HAP-1 (cell line): ENCODE data around the gene ZBTB17.

Source experiments
- DNase-seq, 2 experiments: peaks; one replicate each; pipeline ENCODE4 v3.0.0-alpha.2; 2016 to 2020; ENCODE audit warnings: low spot score in 2 of 2
- H3K27me3 ChIP-seq: fragments of 250-450 bp; sonication (Bioruptor Pico); 2 replicates; pipeline ENCODE4 v1.5.1; 2020; ENCODE audit warnings: low read depth, mild to moderate bottlenecking, moderate library complexity
- H3K36me3 ChIP-seq: fragments of 250-450 bp; sonication (Bioruptor Pico); replicated peaks from 2 replicates; pipeline ENCODE4 v1.5.1; 2020; ENCODE audit warnings: mild to moderate bottlenecking
- H3K4me1 ChIP-seq: fragments of 250-450 bp; sonication (Bioruptor Pico); 2 replicates; pipeline ENCODE4 v1.5.1; 2020; ENCODE audit warnings: mild to moderate bottlenecking
- H3K4me3 ChIP-seq: fragments of 250-450 bp; sonication (Bioruptor Pico); 2 replicates; pipeline ENCODE4 v1.5.1; 2020; ENCODE audit warnings: mild to moderate bottlenecking, moderate library complexity
- H3K9me3 ChIP-seq: fragments of 250-450 bp; sonication (Bioruptor Pico); 2 replicates; pipeline ENCODE4 v1.5.1; 2020; ENCODE audit warnings: mild to moderate bottlenecking, moderate library complexity
- in situ Hi-C: fragments of 300-500 bp; cut with MboI; formaldehyde crosslinking; loops from 3 replicates; pipeline ENCODE4 v1.14.3; 2020; ENCODE audit warnings: low sequenced_read_pairs, inconsistent platforms, mixed read lengths

The ZBTB17 gene

DNA sequence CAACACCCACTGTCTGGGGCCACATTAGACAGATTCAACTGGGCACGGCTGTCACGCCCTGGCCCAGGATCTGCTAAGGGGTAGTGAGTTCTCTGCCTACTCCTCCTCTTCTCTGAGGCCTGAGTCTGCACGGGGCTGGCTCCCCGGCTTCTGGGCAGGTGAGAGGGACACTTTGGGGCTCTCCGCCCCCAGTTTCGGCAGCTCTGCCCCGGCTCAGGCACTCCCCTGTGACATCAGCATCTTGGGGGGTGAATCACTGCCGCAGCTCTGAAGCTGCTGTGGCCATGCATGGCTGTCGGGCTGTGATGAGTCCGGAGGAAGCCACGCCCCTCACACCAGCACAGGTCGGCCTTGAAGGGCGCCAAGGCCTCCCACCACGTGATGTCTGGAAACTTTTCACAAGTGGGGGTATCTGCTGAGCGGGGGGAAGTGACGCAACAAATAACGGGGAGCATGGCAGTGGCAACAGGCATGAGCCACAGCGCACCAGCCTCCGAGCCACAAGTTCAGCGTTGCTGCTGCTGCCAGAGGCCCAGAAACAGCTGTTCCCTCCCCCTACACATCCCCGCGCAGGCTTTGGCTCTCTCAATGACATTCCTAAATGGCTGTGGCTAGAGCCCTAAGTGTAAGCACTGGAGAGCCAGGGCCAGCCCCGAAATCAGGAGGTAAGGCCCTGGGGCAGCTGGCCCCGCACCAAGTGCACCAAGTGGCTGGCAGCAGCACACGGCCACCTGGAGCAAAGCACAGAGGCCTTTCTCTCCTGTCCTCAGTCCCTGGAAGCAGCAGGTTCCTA, 26.3 kb downstream of the ZBTB17 start:
- Histone ChIP-seq H3K4me3 (no peak overlapping the region), H3K36me3 (peaks cover 19% of the 10 kb centered on the region), H3K27me3 (no peaks in the 10 kb centered on the region), H3K9me3 (no peaks in the 10 kb centered on the region), H3K4me1 (peaks cover 5% of the 10 kb centered on the region)
- DNase-seq, result no peak
- in situ Hi-C loops, result no loop called here

DNA sequence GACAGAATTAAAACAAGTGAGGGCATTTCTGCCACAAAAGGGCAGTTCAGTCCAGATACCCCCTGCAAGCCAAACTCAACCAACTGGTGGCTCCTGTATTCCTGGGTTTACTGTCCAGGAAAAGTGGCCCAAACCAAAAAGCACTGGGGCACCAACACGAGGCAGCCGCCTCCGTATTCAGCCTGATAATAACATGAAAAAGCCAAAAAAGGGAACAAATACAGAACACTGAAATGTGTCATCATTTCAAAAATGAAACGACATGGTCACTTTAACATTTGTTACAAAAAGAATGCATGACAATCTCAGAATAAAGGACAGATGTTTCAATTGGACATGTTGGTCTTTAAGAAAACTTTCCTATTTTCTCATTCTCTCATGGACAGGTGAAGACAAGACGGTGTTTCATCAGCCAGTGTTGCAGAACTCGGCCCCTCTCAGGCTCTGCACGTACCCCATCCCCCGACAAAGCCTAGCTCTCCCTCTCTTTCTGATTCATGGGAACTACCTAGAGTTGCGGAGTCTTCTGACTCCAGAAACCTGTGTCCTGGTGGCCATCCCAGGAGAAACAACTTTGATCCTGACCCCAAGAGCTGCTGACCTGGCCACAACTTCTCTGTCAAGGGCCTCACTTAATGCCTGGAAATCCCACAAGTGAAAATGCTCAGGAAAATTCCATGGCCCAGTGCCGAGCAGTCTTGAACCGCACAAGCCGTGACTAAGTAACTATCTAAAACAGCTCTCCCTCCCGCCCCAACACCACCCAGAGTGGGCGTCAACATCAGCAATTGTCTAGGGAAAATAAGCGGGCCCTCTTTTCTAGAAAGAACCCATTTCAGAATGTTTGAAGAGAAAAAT, 27.1 kb downstream of the ZBTB17 start:
- no peak for DNase-seq
- in situ Hi-C loops, result no loop called here
- Histone ChIP-seq H3K27me3 (no peaks in the 10 kb centered on the region), H3K9me3 (no peaks in the 10 kb centered on the region), H3K36me3 (peaks cover 25% of the 10 kb centered on the region), H3K4me3 (no peak overlapping the region), H3K4me1 (peaks cover 1% of the 10 kb centered on the region)

DNA sequence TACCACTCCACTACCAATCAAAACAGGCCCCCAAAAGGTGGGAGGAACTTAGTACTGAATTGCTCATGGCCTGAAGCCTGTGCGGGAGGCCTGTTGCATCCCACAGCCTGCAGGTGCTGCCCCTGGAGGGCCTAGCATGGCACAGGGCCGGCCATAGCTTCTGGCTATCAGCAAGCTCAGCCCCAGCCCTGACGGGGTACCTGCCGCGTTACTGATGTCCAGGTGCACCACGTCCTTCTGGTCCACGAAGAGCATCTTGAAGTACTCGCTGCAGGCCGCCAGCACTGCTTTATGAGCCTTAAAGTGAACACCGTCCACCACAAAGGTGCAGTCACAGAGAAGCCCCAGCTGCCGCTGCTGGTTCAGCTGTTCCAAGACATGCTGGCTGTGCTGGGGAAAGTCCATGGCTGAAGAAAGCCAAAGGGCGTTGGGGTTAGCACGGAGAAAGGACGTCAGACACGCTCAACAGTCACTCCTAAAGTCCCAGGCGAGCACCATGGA, 27.8 kb downstream of the ZBTB17 start:
- no peak for DNase-seq
- Histone ChIP-seq H3K36me3 (peaks cover 31% of the 10 kb centered on the region), H3K9me3 (no peaks in the 10 kb centered on the region), H3K27me3 (no peaks in the 10 kb centered on the region), H3K4me3 (no peak overlapping the region), H3K4me1 (no peaks in the 10 kb centered on the region)
- in situ Hi-C loops, result no loop called here

DNA sequence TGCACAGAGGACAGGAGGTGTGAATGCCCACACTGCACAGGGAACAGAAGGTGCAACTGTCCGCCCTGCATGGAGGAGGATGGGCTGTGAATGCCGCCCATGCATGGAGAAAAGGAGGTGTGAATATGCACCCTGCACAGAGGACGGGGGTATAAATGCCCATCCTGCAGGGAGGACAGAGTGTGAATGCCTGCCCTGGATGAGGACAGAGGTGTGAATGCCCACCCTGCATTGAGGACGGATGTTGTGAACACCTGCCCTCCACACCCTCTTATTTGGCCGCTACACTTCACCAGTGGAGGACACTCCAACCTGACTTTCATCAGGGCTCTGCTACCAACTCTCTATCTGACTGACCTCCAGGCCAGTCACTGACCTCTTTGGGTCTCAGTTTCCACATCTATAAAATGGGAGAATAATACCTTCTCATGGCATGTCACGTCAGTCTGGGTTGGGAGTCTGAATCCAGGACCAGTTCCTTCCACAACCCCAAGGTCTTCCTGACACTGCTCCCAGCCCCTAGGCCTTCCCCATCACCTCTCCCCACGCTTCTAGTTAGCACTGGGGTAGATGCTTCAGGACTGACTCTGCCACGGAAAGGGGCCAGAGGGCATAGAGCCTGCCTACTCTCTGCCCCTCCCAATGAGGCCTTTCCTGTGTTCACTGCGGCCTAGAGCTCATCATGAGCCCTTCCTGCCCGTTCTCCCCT, 28.4 kb downstream of the ZBTB17 start:
- DNase-seq, result no peak
- H3K9me3 ChIP-seq, result no peaks in the 10 kb centered on the region
- H3K36me3 ChIP-seq, result peaks cover 37% of the 10 kb centered on the region
- no peak overlapping the region for H3K4me3 ChIP-seq
- H3K27me3 ChIP-seq, result no peaks in the 10 kb centered on the region
- H3K4me1 ChIP-seq, result no peaks in the 10 kb centered on the region
- in situ Hi-C loops, result no loop called here

DNA sequence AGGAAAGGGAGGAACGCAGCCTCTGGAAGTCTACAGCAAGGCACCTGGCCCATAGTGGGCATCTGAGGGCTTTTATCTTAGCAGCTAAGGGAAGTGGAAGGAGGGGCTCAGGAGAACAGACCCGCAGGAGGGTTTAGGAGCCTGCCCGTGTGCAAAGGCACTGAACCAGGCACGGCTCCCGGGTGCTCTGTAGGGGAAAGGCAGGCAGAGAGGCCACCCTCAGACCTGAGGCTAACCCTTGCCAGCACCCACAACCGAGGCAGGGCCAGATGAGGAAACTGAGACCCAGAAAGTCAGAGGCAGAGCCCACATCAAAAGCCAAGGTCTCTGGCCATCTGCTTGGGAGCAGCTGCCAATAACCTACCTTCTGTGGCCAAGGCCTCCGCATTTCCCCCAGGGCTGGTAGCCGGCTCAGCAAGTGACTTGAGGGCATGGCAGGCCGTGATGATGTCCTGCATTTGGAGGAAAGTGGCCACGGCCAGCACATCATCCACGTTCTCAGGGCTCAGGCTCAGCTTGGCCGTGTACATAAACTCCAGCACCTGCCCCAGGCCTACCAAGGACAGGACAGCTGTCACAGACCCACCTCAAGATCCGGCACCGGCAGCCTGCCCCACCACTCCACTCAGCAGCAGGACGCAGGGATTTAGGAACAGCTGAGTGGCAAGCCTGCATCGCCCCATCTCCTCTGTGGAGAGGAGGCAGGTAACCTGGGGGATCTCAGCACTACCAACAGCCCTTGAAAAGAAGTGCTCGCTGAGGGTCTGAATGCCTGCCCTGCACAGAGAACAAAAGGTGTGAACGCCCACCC, 29.1 kb downstream of the ZBTB17 start:
- Histone ChIP-seq H3K4me3 (no peak overlapping the region), H3K36me3 (peaks cover 43% of the 10 kb centered on the region), H3K4me1 (no peaks in the 10 kb centered on the region), H3K27me3 (no peaks in the 10 kb centered on the region), H3K9me3 (no peaks in the 10 kb centered on the region)
- no peak for DNase-seq
- in situ Hi-C loops, result no loop called here

DNA sequence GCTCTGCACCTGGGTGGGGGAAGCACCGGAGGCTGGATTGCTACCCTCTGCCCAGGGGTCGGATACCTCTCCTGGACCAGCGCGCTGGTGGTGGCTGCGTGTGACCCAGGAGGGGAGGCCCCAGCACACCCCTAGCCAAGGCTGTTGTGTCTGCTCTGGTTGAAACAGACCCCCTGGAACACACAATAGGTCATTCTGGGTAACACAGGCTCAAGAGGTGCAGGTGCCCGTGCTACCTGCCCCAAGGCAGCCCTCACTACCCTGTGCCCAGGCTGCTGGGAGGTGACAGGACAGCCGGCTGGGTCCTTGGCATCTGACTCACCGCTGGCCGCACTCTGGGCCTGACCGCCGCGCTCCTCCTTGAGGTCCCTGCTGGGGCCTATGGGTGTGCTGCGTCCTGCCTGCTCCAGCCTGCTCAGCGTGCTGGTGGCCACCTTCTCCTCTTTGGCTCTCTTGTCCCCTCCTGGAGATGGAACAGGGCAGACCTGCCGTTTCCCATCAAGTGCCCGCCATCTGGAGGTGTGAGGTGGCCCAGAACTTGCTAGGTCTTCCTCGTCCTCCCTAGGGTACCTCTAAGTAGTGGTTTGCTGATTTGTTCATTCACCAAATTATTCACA, 30.0 kb downstream of the ZBTB17 start:
- Histone ChIP-seq H3K4me3 (no peak overlapping the region), H3K27me3 (no peaks in the 10 kb centered on the region), H3K4me1 (no peaks in the 10 kb centered on the region), H3K9me3 (no peaks in the 10 kb centered on the region), H3K36me3 (peaks cover 50% of the 10 kb centered on the region)
- no peak for DNase-seq
- in situ Hi-C loops, result no loop called here

DNA sequence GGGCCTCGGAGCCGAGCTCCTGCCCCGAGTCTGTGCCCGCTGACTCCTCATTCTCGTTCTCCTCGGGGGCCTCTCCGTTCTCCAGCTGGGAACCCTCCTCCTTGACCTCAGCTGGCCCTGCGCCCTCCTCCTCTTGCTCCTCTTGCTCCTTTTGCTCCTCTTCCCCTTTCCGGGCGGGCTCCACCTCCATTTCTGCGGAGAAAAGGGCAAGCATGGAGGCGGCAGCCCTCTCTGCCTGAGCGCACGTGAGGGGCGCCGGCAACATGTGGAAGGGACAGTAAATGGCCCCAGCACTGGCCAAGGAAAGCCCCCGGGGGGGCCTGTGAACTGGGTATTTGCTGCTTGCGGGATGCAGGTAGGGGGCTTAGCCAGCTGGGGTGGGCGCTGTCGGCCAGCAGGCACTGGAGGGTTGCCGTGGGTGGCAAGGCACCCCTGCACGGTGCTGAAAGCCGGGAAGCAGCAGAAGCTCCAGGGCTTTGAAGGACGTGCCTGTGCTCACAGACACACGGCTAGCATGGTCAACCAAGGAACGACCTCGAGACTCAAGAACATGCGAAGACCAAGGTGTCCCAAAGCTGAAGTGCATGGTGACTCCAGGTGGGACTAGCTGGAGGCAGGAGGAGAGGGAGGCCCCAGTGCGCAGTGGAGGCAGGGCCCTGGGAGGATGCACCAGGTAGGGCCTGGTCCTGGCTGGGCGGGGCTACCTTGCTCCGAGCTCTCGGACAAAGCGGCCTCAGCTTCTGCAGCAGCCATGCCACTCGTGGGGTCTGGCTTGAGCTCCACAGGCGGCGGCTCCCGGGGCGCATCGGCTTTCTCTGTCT, 30.7 kb downstream of the ZBTB17 start:
- Histone ChIP-seq H3K36me3 (peaks cover 57% of the 10 kb centered on the region), H3K9me3 (no peaks in the 10 kb centered on the region), H3K4me1 (no peaks in the 10 kb centered on the region), H3K27me3 (no peaks in the 10 kb centered on the region), H3K4me3 (no peak overlapping the region)
- in situ Hi-C loops, result no loop called here
- DNase-seq, result no peak

DNA sequence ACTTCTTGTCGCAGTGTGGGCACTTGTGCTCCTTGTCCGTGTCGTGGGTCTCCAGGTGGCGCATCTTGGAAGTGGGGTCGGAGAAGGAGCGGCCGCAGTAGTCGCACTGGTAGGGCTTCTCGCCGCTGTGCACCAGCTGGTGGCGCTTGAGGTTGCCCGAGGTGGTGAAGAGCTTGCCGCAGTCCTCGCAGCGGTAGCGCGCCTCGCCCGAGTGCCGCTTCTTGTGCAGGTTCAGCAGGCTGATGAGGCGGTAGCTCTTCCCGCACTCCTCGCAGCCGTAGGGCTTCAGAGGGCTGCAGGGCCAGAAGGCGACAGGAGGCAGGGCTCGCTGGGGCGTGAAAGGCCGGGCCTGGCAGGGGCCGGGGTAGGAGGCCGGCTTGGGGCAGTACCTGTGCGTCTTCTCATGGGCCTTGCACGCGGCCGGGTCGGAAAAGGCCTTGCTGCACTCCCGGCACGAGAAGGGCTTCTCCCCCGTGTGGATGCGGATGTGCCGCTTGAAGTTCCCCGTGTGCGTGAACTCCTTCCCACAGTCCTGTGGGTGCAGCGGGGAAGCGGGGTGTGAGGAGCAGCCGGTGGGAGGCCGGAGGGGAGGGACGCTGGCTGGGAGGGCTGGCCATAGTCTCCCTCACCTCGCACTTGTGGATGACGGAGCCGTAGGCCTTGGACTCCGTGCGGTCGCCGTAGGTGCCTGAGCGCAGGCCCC, 31.4 kb downstream of the ZBTB17 start:
- in situ Hi-C loops, result no loop called here
- Histone ChIP-seq H3K27me3 (no peaks in the 10 kb centered on the region), H3K9me3 (no peaks in the 10 kb centered on the region), H3K4me1 (no peaks in the 10 kb centered on the region), H3K4me3 (no peak overlapping the region), H3K36me3 (peaks cover 62% of the 10 kb centered on the region)
- no peak for DNase-seq

DNA sequence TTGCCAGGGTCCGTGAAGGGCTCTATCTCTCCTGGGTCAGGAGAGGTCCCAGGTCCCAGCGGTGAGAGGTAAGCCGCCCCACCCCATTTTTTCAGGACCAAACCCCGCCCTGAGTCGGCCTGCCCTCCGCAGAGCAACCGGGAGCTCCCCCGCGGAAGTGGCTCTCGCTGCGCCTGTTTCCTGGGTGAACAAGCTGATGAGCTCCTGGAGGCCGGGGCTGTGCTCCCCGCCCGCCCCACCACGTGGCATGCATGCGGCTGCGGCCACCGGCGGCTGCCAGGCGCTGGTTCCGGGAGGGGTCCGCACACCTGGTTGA, 32.0 kb downstream of the ZBTB17 start:
- Histone ChIP-seq H3K27me3 (no peaks in the 10 kb centered on the region), H3K4me1 (no peaks in the 10 kb centered on the region), H3K36me3 (peaks cover 67% of the 10 kb centered on the region), H3K9me3 (no peaks in the 10 kb centered on the region), H3K4me3 (no peak overlapping the region)
- DNase-seq, result no peak
- in situ Hi-C loops, result no loop called here

DNA sequence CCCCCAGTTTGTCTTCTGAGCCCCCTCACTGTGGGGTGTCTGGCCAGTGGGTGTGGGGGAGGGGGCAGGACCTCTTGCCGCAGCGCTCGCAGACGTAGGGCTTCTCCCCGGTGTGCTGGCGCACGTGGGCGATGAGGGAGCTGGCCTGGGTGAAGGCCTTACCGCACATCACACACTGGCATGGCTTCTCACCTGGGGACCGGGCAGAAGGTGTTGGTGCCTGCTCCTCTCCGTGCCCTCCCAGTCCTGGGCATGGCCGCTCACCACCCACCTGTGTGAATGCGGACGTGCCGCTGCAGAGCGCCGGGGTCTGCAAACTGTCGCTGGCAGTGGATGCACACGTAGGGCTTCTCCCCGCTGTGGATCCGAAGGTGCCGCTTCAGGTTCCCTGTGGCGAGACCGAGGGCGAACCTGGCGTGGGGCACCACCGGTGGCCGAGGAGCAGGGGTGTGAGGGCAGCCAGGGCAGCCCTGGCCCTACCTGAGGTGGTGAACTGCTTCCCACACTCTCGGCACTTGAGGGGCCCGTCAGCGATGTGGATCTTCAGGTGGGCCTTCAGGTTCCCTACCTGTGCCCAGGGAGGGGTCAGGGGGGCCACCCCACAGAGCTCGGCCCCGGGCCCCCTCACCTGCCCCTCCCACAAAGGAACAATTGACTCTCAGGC, 32.4 kb downstream of the ZBTB17 start:
- no peak for DNase-seq
- H3K9me3 ChIP-seq, result no peaks in the 10 kb centered on the region
- H3K4me3 ChIP-seq, result no peak overlapping the region
- no peaks in the 10 kb centered on the region for H3K4me1 ChIP-seq
- H3K27me3 ChIP-seq, result no peaks in the 10 kb centered on the region
- H3K36me3 ChIP-seq, result peaks cover 70% of the 10 kb centered on the region
- in situ Hi-C loops, result no loop called here

DNA sequence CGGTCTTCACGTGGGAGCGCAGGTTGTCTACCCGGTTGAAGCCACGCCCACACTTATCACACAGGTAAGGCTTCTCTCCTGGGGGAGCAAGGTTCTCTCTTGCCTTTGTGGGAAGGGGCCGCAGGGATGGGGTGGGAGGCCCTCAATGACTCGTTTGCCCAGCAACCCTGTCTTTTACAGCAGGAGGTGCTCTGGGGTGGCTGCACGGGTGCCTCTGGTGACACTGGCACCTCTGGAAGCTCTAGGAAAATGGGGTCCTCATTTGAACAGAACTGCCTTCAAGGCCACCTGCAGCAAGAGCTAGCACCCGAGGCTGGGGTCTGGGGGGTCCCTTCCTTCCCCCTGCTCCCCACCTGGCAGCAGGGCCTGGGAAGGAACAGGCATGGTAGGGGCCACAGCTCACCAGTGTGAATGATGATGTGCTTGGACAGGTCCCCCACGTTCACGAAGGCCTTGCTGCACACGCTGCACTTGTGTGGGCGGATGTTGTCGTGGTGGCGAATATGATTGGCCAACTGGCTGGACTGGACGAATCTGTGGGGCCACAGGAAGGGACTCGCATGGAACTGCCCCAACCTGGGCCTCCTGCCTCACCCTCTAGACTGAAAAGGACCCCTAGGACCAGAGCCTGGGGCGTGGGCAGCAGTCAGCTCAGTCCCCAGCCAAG, 33.1 kb downstream of the ZBTB17 start:
- Histone ChIP-seq H3K9me3 (no peaks in the 10 kb centered on the region), H3K4me3 (no peak overlapping the region), H3K4me1 (no peaks in the 10 kb centered on the region), H3K36me3 (peaks cover 68% of the 10 kb centered on the region), H3K27me3 (no peaks in the 10 kb centered on the region)
- DNase-seq, result no peak
- in situ Hi-C loops, result no loop called here
